ENCODE results near the gene CCL14. TPM values are rescaled to one million over a fixed set of nuclear protein-coding genes. Genes with fewer than 3 reads are reported as not detected.

The CCL14 gene
- total RNA-seq (134 TPM), polyA plus RNA-seq (ENCODE audit: insufficient read depth, low read depth, low replicate concordance) (14.2 TPM)
- long read RNA-seq, donor 1, partial matches to known transcripts: 0 of 5 reads
- long read RNA-seq, donor 1, other reads (novel, unspliced or antisense): 0 of 5 reads
- long read RNA-seq, donor 2, transcript CCL14-202 (3 exons, 898 nt): major isoform, 16 of 18 reads
- long read RNA-seq, donor 2, partial matches to known transcripts: 0 of 18 reads
- long read RNA-seq, donor 2, other reads (novel, unspliced or antisense): 0 of 18 reads
- long read RNA-seq, donor 3, transcript CCL14-202 (3 exons, 898 nt): major isoform, 20 of 28 reads
- long read RNA-seq, donor 3, partial matches to known transcripts: 6 of 28 reads
- long read RNA-seq, donor 3, other reads (novel, unspliced or antisense): 0 of 28 reads
- long read RNA-seq, donor 4, partial matches to known transcripts: 0 of 4 reads
- long read RNA-seq, donor 4, other reads (novel, unspliced or antisense): 0 of 4 reads
- long read RNA-seq, donor 5, partial matches to known transcripts: 0 of 1 reads
- long read RNA-seq, donor 5, other reads (novel, unspliced or antisense): 0 of 1 reads
- long read RNA-seq, donor 6, transcript CCL14-202 (3 exons, 898 nt): major isoform, 18 of 22 reads
- long read RNA-seq, donor 6, partial matches to known transcripts: 0 of 22 reads
- long read RNA-seq, donor 6, other reads (novel, unspliced or antisense): 0 of 22 reads
- long read RNA-seq, donor 7, transcript CCL14-202 (3 exons, 898 nt): major isoform, 17 of 17 reads
- long read RNA-seq, donor 7, partial matches to known transcripts: 0 of 17 reads
- long read RNA-seq, donor 7, other reads (novel, unspliced or antisense): 0 of 17 reads
- long read RNA-seq, donor 8, transcript CCL14-202 (3 exons, 898 nt): major isoform, 13 of 15 reads
- long read RNA-seq, donor 8, partial matches to known transcripts: 0 of 15 reads
- long read RNA-seq, donor 8, other reads (novel, unspliced or antisense): 0 of 15 reads
- long read RNA-seq, donor 9, transcript CCL14-202 (3 exons, 898 nt): major isoform, 7 of 8 reads
- long read RNA-seq, donor 9, partial matches to known transcripts: 0 of 8 reads
- long read RNA-seq, donor 9, other reads (novel, unspliced or antisense): 0 of 8 reads
- long read RNA-seq, donor 10, transcript CCL14-201 (2 exons, 3,265 nt): minor isoform, 5 of 14 reads
- long read RNA-seq, donor 10, transcript CCL14-202 (3 exons, 898 nt): major isoform, 9 of 14 reads
- long read RNA-seq, donor 10, partial matches to known transcripts: 0 of 14 reads
- long read RNA-seq, donor 10, other reads (novel, unspliced or antisense): 0 of 14 reads

- no peak within 1 kb of the TSS for H3K27ac ChIP-seq (ENCODE audit: low read depth in 2 of 2, low read length in 2 of 2)
- DNase-seq: peak in 1 of 5 donors; percentile 17
- no peak for TF ChIP-seq CTCF (IDR thresholded peaks at IDR 0.05; ENCODE audit: borderline replicate concordance, extremely low read depth, insufficient read depth)
- peak within 1 kb of the TSS in 2 of 3 donors; percentile 18 to 28 for H3K4me3 ChIP-seq (ENCODE audit: low read length in 3 of 3)
- H3K4me1 ChIP-seq (ENCODE audit: control insufficient read depth in 2 of 3, insufficient read depth in 2 of 3, low read depth in 1 of 3, low read length in 3 of 3): peaks cover 0 to 2% (median 0%) of the 10 kb centered on the region in 3 donors
- H3K9me3 ChIP-seq (ENCODE audit: control insufficient read depth in 2 of 3, insufficient read depth in 1 of 3, low read length in 3 of 3): no peaks in the 10 kb centered on the region
- no peaks in the 10 kb centered on the region for H3K36me3 ChIP-seq (ENCODE audit: control insufficient read depth in 2 of 3, insufficient read depth in 3 of 3, low read length in 3 of 3)
- H3K9ac ChIP-seq (ENCODE audit: low read length in 3 of 3): no peak within 1 kb of the TSS
- FAIRE-seq: no peak
- H3K27me3 ChIP-seq (ENCODE audit: control insufficient read depth, insufficient read depth, low read length): no peaks in the 10 kb centered on the region
- intact Hi-C loops (cut with DNase I): no loop called here
Measured at GRCh38 chr17:35986643-35987042, at the start of gene CCL14. Gene CCL14 (minus strand): TSS chr17:35986729. CDS start chr17:35986649, 80 bp downstream.

- Histone ChIP-seq H3K27me3 (ENCODE audit: control insufficient read depth, insufficient read depth, low read length) (no peaks in the 10 kb centered on the region), H3K4me3 (ENCODE audit: low read length in 3 of 3) (no peak overlapping the region), H3K9me3 (ENCODE audit: control insufficient read depth in 2 of 3, insufficient read depth in 1 of 3, low read length in 3 of 3) (no peaks in the 10 kb centered on the region), H3K4me1 (ENCODE audit: control insufficient read depth in 2 of 3, insufficient read depth in 2 of 3, low read depth in 1 of 3, low read length in 3 of 3) (no peaks in the 10 kb centered on the region), H3K36me3 (ENCODE audit: control insufficient read depth in 2 of 3, insufficient read depth in 3 of 3, low read length in 3 of 3) (no peaks in the 10 kb centered on the region), H3K27ac (ENCODE audit: low read depth in 2 of 2, low read length in 2 of 2) (no peak overlapping the region), H3K9ac (ENCODE audit: low read length in 3 of 3) (no peak overlapping the region)
- DNase-seq: no peak
- intact Hi-C loops (cut with DNase I): no loop called here
- no peak for TF ChIP-seq CTCF (IDR thresholded peaks at IDR 0.05; ENCODE audit: borderline replicate concordance, extremely low read depth, insufficient read depth)
- FAIRE-seq: no peak
Measured at GRCh38 chr17:36036235-36036634, 49.7 kb upstream of the CCL14 start.

GRCh38 chr17:36034127-36034526 is 47.6 kb upstream of the CCL14 start:
- Histone ChIP-seq H3K4me1 (ENCODE audit: control insufficient read depth in 2 of 3, insufficient read depth in 2 of 3, low read depth in 1 of 3, low read length in 3 of 3) (no peaks in the 10 kb centered on the region), H3K9ac (ENCODE audit: low read length in 3 of 3) (no peak overlapping the region), H3K27me3 (ENCODE audit: control insufficient read depth, insufficient read depth, low read length) (no peaks in the 10 kb centered on the region), H3K4me3 (ENCODE audit: low read length in 3 of 3) (no peak overlapping the region), H3K36me3 (ENCODE audit: control insufficient read depth in 2 of 3, insufficient read depth in 3 of 3, low read length in 3 of 3) (no peaks in the 10 kb centered on the region), H3K27ac (ENCODE audit: low read depth in 2 of 2, low read length in 2 of 2) (no peak overlapping the region), H3K9me3 (ENCODE audit: control insufficient read depth in 2 of 3, insufficient read depth in 1 of 3, low read length in 3 of 3) (no peaks in the 10 kb centered on the region)
- TF ChIP-seq CTCF (IDR thresholded peaks at IDR 0.05; ENCODE audit: borderline replicate concordance, extremely low read depth, insufficient read depth): no peak
- DNase-seq (peak in 2 of 5 donors; percentile 22 to 38), FAIRE-seq (no peak)
- intact Hi-C loops (cut with DNase I): no loop called here
